Loucy (cell line): ENCODE results near the gene PAAF1.

Source experiments
- EZH2phosphoT487 ChIP-seq: fragments of 200-600 bp; IDR thresholded peaks from 2 replicates; pipeline ENCODE4 v1.6.1; 2018; ENCODE audit warnings: antibody characterized with exemption, mild to moderate bottlenecking, moderate library complexity, borderline replicate concordance
- TF ChIP-seq, protein P1 (sequence below): fragments of 200-600 bp; sonication (generic); conservative IDR thresholded peaks from 2 replicates; pipeline ENCODE4 v1.5.1; 2014; ENCODE audit warnings: mild to moderate bottlenecking, antibody characterized with exemption, low read length

DNA sequence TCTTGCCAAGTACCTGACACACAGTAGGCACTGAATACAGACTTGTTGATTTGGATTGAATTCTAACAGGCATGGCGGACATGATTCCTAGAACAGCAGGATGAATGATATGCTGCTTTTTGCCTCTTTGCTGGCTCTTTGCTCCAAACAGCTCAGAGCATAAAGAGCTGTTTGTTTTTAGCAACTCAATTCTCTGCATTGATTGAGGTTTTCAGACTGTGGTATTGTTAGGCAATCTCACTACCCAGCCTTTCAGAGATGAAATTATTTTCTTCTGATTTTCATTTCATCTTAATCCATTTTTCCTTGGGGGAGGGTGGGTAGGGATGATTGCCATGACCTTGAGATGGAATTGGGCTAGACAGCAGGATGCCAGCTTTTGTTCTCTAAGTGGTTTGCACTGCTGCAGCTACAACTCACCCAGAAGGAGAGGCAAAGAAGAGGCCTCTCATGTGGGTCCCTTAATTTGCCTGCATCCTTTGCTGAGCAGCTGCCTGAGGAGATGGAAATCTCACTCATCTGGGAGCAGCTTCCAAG lies 20.7 kb upstream of the PAAF1 start:
- TF ChIP-seq, protein P1, sequence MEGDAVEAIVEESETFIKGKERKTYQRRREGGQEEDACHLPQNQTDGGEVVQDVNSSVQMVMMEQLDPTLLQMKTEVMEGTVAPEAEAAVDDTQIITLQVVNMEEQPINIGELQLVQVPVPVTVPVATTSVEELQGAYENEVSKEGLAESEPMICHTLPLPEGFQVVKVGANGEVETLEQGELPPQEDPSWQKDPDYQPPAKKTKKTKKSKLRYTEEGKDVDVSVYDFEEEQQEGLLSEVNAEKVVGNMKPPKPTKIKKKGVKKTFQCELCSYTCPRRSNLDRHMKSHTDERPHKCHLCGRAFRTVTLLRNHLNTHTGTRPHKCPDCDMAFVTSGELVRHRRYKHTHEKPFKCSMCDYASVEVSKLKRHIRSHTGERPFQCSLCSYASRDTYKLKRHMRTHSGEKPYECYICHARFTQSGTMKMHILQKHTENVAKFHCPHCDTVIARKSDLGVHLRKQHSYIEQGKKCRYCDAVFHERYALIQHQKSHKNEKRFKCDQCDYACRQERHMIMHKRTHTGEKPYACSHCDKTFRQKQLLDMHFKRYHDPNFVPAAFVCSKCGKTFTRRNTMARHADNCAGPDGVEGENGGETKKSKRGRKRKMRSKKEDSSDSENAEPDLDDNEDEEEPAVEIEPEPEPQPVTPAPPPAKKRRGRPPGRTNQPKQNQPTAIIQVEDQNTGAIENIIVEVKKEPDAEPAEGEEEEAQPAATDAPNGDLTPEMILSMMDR: no peak
- TF ChIP-seq EZH2phosphoT487: no peak
